Heart left ventricle (tissue), 16 donors: ENCODE results near the gene WNT9A. TPM values are rescaled to one million over a fixed set of nuclear protein-coding genes. Genes with fewer than 3 reads are reported as not detected.

Source experiments
- ATAC-seq, 4 donors: fragments of 200-7000 bp; cut with Tn5 transposase; one replicate each; pipeline ENCODE4 v1.9.1; 2020 to 2022; ENCODE audit warnings: moderate library complexity in 4 of 4, mild to moderate bottlenecking in 3 of 4, moderate number of reproducible peaks in 1 of 4
- DNase-seq, 5 donors: peaks; one replicate each; pipeline ENCODE4 v3.0.0-alpha.2; 2020
- H3K27ac ChIP-seq, 12 donors: fragments of 200-600 bp; sonication (generic) in 4 of 12; one replicate each; pipeline versions ENCODE4 v1.5.0 to v1.8.0; 2016 to 2022; ENCODE audit warnings: mild to moderate bottlenecking in 2 of 12
- H3K27me3 ChIP-seq, 9 donors: fragments of 200-600 bp; sonication (generic) in 2 of 9; one replicate each; pipeline versions ENCODE4 v1.5.1 to v1.8.0; 2016 to 2022; ENCODE audit warnings: mild to moderate bottlenecking in 3 of 9
- H3K36me3 ChIP-seq, 9 donors: fragments of 200-600 bp; sonication (generic) in 2 of 9; one replicate each; pipeline versions ENCODE4 v1.5.0 to v1.8.0; 2018 to 2022; ENCODE audit warnings: mild to moderate bottlenecking in 2 of 9
- H3K4me1 ChIP-seq, 12 donors: fragments of 200-600 bp; sonication (generic) in 4 of 12; one replicate each; pipeline versions ENCODE4 v1.5.0 to v1.8.0; 2016 to 2022; ENCODE audit warnings: mild to moderate bottlenecking in 3 of 12
- H3K4me3 ChIP-seq, 12 donors: fragments of 200-600 bp; sonication (generic) in 4 of 12; one replicate each; pipeline versions ENCODE4 v1.5.0 to v1.8.0; 2017 to 2022; ENCODE audit warnings: mild to moderate bottlenecking in 9 of 12, moderate library complexity in 4 of 12
- H3K9me3 ChIP-seq, 12 donors: fragments of 200-600 bp; sonication (generic) in 4 of 12; one replicate each; pipeline versions ENCODE4 v1.5.0 to v1.8.0; 2016 to 2022; ENCODE audit warnings: mild to moderate bottlenecking in 1 of 12
- POLR2A ChIP-seq, 2 donors: fragments of 450-650 bp; IDR thresholded peaks; one replicate each; pipeline ENCODE4 v1.6.1; 2017; ENCODE audit warnings: antibody characterized with exemption in 2 of 2, mild to moderate bottlenecking in 2 of 2, moderate library complexity in 2 of 2
- WGBS, 4 donors: extraction: QIAGEN DNeasy Blood & Tissue Kit in 2 of 4; methylation state at CpG; one replicate each; pipeline versions ENCODE4 v1.1.5 to v1.1.7; 2013 to 2018; 5-methylcytosine and 5-hydroxymethylcytosine counted together
- intact Hi-C, 10 donors: fragments of 100-400 bp; cut with DNase I; formaldehyde crosslinking; loops; one replicate each; pipeline versions ENCODE4 v1.11.1 to v1.14.2; 2022
- polyA plus RNA-seq, 2 donors: library from polyadenylated mRNA; stranded (reverse); fragments of 200-250 nt; gene quantifications; one replicate each; pipeline ENCODE4 v1.2.3, GENCODE V29; 2013
- total RNA-seq, 9 donors: library from RNA; depleted of rRNA in 2 of 9; stranded (reverse); fragments of >200 nt in 2 of 9; fragmentation: NEBNext Ultra II Directional in 3 of 9; extraction: Animal tissue kit (Norgen Biotek cat#: 25700) in 3 of 9; gene quantifications; one replicate each; pipeline versions ENCODE4 v1.1.0 to v1.2.4, GENCODE V29; 2016 to 2023
- TF ChIP-seq, protein P1 (sequence below), 12 donors: fragments of 200-600 bp; sonication (generic) in 4 of 12; IDR thresholded peaks; one replicate each; pipeline versions ENCODE4 v1.5.0 to v1.8.0; 2018 to 2022; ENCODE audit warnings: antibody characterized with exemption in 12 of 12, mild to moderate bottlenecking in 5 of 12
- donor health status: ischemic (EF 13 %, LVEDD 7.1; RV severe dilation, severe dysfunction).
- donor health status: healthy with polysubstance abuse.
- donor health status: DM: no; HTN: yes; CAD: no.
- donor health status: DM: no; HTN: no; CAD: no.
- donor health status: ischemic (EF 25% LVEDD 6.9; RV normal size, moderate dysfunction).
- donor health status: ischemic (EF 25% LVEDD 5.7; RV mildly dilated, moderate dysfunction).
- donor health status: healthy.
- donor health status: DM: yes; HTN: yes; CAD: no.
- donor health status: ischemic (EF 35%, LVEDD 5.7; RV mildly dilated, moderate dysfunction).
- donor health status: nonischemic (EF 11% LVEDD 7.7; RV severe dilation, severe dysfunction).
- donor health status: DM: yes; HTN: yes; CAD: no.
- donor health status: PGD.
- donor health status: ischemic (EF 29% LVEDD 5.4; RV normal size, mild dysfunction).
- donor health status: nonischemic (EF 23%, LVEDD 6.1; RV moderate dilation, normal function).

WNT9A gene
- total and polyA plus RNA-seq, 11 donors = 0.54 to 29.8 (median 2.3) TPM

DNA sequence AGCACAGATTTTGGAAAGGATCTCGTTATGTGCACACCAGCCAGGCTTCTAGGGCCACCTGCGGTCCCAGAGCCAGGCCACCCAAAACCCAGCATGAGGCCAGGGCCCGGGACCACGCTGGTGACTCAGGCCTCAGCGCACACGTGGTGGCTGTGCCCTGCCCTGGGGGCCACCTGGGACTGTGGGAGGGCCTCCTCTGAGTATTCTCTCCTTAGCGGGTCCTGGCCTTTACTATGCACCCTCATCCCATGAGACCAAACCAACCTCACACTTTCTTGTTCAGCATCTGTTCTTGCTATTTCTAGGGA lies 9.9 kb downstream of the WNT9A start:
- no peak overlapping the region for H3K27ac ChIP-seq

DNA sequence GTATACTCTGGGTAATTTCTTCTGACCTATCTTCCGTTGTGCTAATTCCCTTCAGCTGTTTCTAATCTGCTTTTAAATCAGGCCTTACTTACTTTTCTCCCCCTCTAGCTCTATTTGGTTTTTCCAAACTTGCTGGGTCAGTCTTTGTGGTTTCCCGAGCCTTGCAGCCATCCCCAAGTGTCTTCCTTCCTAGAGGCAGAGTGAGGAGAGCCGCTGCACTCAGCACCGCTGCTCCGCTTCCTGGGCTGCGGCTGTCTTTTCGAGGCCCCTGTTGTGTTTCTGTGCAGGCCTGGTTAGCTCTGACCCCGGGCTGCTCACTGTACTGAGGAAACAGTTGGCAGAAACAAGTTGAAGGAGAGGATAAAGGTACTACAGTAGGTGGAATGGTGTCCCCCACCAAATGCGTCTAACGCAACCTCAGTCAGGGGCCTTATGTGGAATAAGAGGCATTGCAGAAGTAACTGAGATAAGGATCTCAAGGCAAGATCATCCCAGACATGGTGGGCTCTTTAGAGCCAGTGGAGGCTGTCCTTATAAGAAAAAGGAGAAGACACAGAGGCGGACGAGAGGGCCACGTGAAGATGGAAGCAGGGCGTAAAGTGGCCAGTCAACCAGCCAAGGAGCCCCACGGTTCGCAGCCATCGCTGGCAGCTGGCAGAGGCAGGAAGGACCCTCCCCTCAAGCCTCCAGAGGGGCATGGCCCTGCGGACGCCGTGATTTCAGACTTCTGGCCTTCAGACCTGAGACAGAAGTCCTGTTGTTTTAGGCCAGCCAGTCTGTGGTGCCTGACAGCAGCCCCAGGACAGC lies 10.5 kb downstream of the WNT9A start:
- Histone ChIP-seq H3K4me3 (no peak overlapping the region), H3K36me3 (no peaks in the 10 kb centered on the region), H3K9me3 (peaks cover 0 to 8% (median 0%) of the 10 kb centered on the region in 12 donors), H3K4me1 (peaks cover 0 to 14% (median 6%) of the 10 kb centered on the region in 12 donors), H3K27ac (no peak overlapping the region), H3K27me3 (no peaks in the 10 kb centered on the region)
- WGBS, 4 donors = 86 to 93% (median 89%) methylated on average over 20 of the region's 20 CpGs
- intact Hi-C loops = no loop called here
- ATAC-seq (no peak), DNase-seq (peak in 1 of 5 donors; percentile 16)
- no peak for TF ChIP-seq POLR2A (IDR thresholded peaks at IDR 0.05)
- TF ChIP-seq, protein P1, sequence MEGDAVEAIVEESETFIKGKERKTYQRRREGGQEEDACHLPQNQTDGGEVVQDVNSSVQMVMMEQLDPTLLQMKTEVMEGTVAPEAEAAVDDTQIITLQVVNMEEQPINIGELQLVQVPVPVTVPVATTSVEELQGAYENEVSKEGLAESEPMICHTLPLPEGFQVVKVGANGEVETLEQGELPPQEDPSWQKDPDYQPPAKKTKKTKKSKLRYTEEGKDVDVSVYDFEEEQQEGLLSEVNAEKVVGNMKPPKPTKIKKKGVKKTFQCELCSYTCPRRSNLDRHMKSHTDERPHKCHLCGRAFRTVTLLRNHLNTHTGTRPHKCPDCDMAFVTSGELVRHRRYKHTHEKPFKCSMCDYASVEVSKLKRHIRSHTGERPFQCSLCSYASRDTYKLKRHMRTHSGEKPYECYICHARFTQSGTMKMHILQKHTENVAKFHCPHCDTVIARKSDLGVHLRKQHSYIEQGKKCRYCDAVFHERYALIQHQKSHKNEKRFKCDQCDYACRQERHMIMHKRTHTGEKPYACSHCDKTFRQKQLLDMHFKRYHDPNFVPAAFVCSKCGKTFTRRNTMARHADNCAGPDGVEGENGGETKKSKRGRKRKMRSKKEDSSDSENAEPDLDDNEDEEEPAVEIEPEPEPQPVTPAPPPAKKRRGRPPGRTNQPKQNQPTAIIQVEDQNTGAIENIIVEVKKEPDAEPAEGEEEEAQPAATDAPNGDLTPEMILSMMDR (IDR thresholded peaks at IDR 0.05) = no peak

More for the DNA sequence above, 9.9 kb downstream of the WNT9A start:
- DNase-seq (no peak), ATAC-seq (no peak)
- Histone ChIP-seq H3K9me3 (peaks cover 0 to 6% (median 0%) of the 10 kb centered on the region in 12 donors), H3K36me3 (no peaks in the 10 kb centered on the region), H3K4me3 (no peak overlapping the region), H3K27me3 (no peaks in the 10 kb centered on the region), H3K4me1 (peaks cover 0 to 18% (median 7%) of the 10 kb centered on the region in 12 donors)
- intact Hi-C loops = no loop called here
- WGBS, 4 donors = 87 to 95% (median 94%) methylated on average over 7 of the region's 7 CpGs
- TF ChIP-seq, protein P1 (IDR thresholded peaks at IDR 0.05) = no peak
- TF ChIP-seq POLR2A (IDR thresholded peaks at IDR 0.05) = no peak

DNA sequence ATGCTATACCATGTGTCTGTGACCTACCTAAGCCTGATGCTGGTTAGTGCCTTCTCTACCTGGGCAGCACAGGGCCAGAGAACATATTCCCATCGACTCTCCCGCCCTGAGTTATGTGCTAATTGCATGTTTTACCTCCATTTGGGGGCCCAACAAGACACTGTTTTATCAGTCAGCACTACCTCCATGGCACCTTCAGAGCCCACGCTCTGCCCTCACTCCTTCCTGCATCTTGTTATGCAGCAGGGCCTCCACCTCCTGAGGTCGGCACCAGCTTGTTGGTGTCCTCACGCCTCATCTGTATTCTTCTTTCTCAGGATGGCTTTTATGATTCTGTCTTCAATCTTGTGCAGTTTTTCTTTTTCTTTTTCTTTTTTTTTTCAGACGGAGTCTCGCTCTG lies 11.9 kb downstream of the WNT9A start:
- Histone ChIP-seq H3K27me3 (no peaks in the 10 kb centered on the region), H3K9me3 (peaks cover 0 to 8% (median 0%) of the 10 kb centered on the region in 12 donors), H3K36me3 (no peaks in the 10 kb centered on the region), H3K4me3 (no peak overlapping the region), H3K4me1 (peaks cover 0 to 8% (median 0%) of the 10 kb centered on the region in 12 donors), H3K27ac (peak overlapping the region in 1 of 12 donors; percentile 77)
- 95 to 98% (median 97%) methylated on average over 7 of the region's 7 CpGs for WGBS, 4 donors
- no peak for ATAC-seq
- intact Hi-C loops = loop anchor here in 1 of 10 donors (2.0 kb wide), 1 partner anchor 47 kb away; no protein-coding TSS in a partner anchor
- TF ChIP-seq POLR2A (IDR thresholded peaks at IDR 0.05) = no peak
- TF ChIP-seq, protein P1 (IDR thresholded peaks at IDR 0.05) = no peak
- peak in 1 of 5 donors; percentile 31 for DNase-seq

DNA sequence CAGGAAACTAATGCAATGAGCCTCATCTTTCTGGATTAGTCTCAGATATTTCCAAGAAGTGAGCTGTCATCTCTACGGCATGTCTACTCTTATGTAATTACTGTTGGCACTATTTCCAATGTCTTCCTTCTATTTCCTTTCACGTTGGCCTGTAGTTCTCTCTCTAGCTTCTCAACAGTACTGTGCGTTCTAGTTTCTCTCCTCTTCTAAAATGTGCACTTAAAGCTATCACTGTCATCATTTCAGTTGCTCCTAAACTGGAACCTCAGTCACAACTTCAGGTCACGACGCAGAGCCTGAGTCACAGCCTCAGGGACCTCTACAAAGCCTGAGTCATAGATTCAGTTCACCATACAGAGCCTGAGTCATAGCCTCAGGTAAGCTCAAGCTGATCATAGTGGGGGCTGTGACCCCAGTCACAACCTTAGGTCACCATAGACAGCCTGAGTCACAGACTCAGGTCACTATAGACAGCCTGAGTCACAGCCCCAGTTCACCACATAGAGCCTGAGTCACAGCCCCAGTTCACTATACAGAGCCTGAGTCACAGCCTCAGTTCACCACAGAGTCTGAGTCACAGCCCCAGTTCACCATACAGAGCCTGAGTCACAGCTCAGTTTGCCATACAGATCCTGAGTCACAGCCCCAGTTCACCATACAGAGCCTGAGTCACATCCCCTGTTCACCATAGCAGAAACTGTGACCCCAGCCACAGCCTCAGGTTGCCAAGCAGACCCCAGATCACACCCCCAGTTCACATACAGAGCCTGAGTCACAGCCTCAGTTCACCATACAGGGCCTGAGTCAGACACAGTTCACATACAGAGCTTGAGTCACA lies 13.0 kb downstream of the WNT9A start:
- Histone ChIP-seq H3K9me3 (peaks cover 0 to 8% (median 0%) of the 10 kb centered on the region in 12 donors), H3K27ac (peak overlapping the region in 8 of 12 donors; percentile 25 to 77 (median 48)), H3K4me3 (no peak overlapping the region), H3K4me1 (peaks cover 0 to 8% (median 0%) of the 10 kb centered on the region in 12 donors), H3K27me3 (no peaks in the 10 kb centered on the region), H3K36me3 (no peaks in the 10 kb centered on the region)
- ATAC-seq = peak; percentile 40 to 89 (median 60)
- intact Hi-C loops = loop anchor here in 1 of 10 donors (2.0 kb wide), 1 partner anchor 46 kb away; no protein-coding TSS in a partner anchor
- DNase-seq = peak in 2 of 5 donors; percentile 28 to 60
- TF ChIP-seq POLR2A (IDR thresholded peaks at IDR 0.05) = no peak
- TF ChIP-seq, protein P1 (IDR thresholded peaks at IDR 0.05) = no peak
- WGBS, 4 donors = 52 to 62% (median 60%) methylated on average over 5 of the region's 5 CpGs
